K562 (cell line): ENCODE measurements around the gene USP10. TPM values are rescaled to one million over a fixed set of nuclear protein-coding genes. Genes with fewer than 3 reads are reported as not detected.

Experiments
- BCOR ChIP-seq: fragments of 450-650 bp; IDR thresholded peaks from 2 replicates; pipeline ENCODE4 v1.6.1; 2016
- HDAC3 ChIP-seq: fragments of 450-650 bp; IDR thresholded peaks from 2 replicates; pipeline ENCODE4 v1.6.1; 2018; ENCODE audit warnings: borderline replicate concordance, mild to moderate bottlenecking, moderate library complexity; ENCODE audit not compliant: partially characterized antibody
- PHB ChIP-seq: fragments of 250-450 bp; sonication (Bioruptor Pico); IDR thresholded peaks from 2 replicates; pipeline ENCODE4 v1.5.0; 2021
- RFX5 ChIP-seq: IDR thresholded peaks from 2 replicates; pipeline ENCODE4 v1.6.1; 2011; ENCODE audit warnings: low read depth, mild to moderate bottlenecking, improper control_type of control experiment, low read length
- ZBTB1 ChIP-seq: sonication (generic); formaldehyde crosslinking; IDR thresholded peaks from 2 replicates; pipeline ENCODE4 v1.8.1; 2023; ENCODE audit warnings: missing genetic modification reagents, low read depth, mild to moderate bottlenecking, borderline replicate concordance
- ZKSCAN3 ChIP-seq: fragments of 250-450 bp; sonication (Bioruptor Pico); IDR thresholded peaks from 2 replicates; pipeline ENCODE4 v1.4.0; 2020
- polyA plus RNA-seq, 8 experiments: library from polyadenylated mRNA; depleted of rRNA in 4 of 8; stranded (reverse) in 5 of 8; unstranded in 3 of 8; fragments of >200 nt; fragmentation: Nextera tagmentation in 2 of 8; fragmentation: Illumina TruSeq in 1 of 8; extraction: Ambion mirVana in 2 of 8; extraction: Trizol in 1 of 8; gene quantifications; 2 replicates each; pipeline versions ENCODE4 v1.2.1 to v1.2.3, GENCODE V29; 2011 to 2014; ENCODE audit warnings: inconsistent platforms in 1 of 8, missing spikeins in 1 of 8
- total RNA-seq, 7 experiments: library from RNA; depleted of rRNA in 6 of 7; stranded (reverse); fragments of >200 nt in 6 of 7; fragmentation: Illumina TruSeq in 2 of 7; extraction: Trizol in 2 of 7; gene quantifications; 2 replicates each; pipeline versions ENCODE4 v1.2.1 to v1.2.3, GENCODE V29; 2011 to 2021; ENCODE audit warnings: low replicate concordance in 1 of 7
- TF ChIP-seq, protein P1 (sequence below): fragments of 250-450 bp; sonication (Bioruptor Pico); IDR thresholded peaks from 2 replicates; pipeline ENCODE4 v1.8.0; 2021; ENCODE audit warnings: moderate library complexity, mild to moderate bottlenecking, inconsistent platforms
- TF ChIP-seq, protein P2 (sequence below), 2 experiments: fragments of 150-350 bp in 1 of 2; IDR thresholded peaks; 2 replicates each; pipeline ENCODE4 v1.6.1; 2012 to 2016; ENCODE audit warnings: low read depth in 2 of 2, low read length in 2 of 2, mild to moderate bottlenecking in 1 of 2, moderate library complexity in 1 of 2
- TF ChIP-seq, protein P3 (sequence below): fragments of 250-450 bp; sonication (Bioruptor Pico); IDR thresholded peaks from 2 replicates; pipeline ENCODE4 v1.5.1; 2021; ENCODE audit warnings: mild to moderate bottlenecking

Gene USP10
- total and polyA plus RNA-seq, 9 of the 15 experiments (the other 6 are each of a cell fraction or from before 2014, with no cell fraction given) = 61.7 to 197 (median 116) TPM

DNA sequence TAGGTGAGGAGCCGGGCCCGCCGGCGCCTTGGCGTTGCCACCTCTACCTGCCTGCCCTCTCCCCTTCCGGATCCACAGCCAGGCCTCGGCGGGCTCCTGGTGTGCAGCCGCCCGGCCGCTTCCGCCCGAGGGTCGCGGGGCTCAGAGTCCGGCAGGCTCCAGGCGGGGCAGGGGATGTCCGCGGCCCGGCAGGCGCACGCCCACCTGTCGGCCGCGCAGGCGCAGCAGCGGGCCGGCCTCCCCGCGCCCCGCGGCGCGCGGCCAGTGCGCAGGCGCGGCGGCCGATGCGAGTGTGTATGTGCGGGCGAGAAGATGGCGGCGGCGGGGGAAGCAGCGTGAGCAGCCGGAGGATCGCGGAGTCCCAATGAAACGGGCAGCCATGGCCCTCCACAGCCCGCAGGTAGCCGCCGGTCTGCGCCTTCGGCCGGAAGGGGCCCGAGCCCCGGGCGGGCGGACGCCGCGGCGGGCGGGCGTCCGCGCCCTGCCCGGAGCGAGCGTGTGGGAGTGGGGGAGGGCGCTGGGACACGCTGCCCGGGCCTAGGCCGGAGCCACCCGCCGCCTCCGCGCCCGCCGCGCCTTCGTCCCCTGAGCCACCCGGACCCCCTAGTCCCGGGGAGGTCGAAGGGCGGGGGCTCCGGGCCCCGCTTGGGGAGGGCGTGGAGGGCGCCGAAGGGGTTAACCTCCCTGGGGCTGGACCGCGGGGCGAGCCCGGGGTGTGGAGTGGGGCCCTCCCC is at the start of gene USP10 (continued):
- TF ChIP-seq, protein P1, sequence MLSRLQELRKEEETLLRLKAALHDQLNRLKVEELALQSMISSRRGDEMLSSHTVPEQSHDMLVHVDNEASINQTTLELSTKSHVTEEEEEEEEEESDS (CRISPR knock-in tag) = no peak
- TF ChIP-seq HDAC3 (no peak), RFX5 (no peak), ZBTB1 (CRISPR knock-in tag) (no peak), BCOR (no peak), ZKSCAN3 (CRISPR knock-in tag) (no peak), PHB (no peak)
- TF ChIP-seq, protein P2, sequence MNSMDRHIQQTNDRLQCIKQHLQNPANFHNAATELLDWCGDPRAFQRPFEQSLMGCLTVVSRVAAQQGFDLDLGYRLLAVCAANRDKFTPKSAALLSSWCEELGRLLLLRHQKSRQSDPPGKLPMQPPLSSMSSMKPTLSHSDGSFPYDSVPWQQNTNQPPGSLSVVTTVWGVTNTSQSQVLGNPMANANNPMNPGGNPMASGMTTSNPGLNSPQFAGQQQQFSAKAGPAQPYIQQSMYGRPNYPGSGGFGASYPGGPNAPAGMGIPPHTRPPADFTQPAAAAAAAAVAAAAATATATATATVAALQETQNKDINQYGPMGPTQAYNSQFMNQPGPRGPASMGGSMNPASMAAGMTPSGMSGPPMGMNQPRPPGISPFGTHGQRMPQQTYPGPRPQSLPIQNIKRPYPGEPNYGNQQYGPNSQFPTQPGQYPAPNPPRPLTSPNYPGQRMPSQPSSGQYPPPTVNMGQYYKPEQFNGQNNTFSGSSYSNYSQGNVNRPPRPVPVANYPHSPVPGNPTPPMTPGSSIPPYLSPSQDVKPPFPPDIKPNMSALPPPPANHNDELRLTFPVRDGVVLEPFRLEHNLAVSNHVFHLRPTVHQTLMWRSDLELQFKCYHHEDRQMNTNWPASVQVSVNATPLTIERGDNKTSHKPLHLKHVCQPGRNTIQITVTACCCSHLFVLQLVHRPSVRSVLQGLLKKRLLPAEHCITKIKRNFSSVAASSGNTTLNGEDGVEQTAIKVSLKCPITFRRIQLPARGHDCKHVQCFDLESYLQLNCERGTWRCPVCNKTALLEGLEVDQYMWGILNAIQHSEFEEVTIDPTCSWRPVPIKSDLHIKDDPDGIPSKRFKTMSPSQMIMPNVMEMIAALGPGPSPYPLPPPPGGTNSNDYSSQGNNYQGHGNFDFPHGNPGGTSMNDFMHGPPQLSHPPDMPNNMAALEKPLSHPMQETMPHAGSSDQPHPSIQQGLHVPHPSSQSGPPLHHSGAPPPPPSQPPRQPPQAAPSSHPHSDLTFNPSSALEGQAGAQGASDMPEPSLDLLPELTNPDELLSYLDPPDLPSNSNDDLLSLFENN (IDR thresholded peaks at IDR 0.05; ENCODE audit: low read depth in 2 of 2, low read length in 2 of 2) = no peak
- TF ChIP-seq, protein P3, sequence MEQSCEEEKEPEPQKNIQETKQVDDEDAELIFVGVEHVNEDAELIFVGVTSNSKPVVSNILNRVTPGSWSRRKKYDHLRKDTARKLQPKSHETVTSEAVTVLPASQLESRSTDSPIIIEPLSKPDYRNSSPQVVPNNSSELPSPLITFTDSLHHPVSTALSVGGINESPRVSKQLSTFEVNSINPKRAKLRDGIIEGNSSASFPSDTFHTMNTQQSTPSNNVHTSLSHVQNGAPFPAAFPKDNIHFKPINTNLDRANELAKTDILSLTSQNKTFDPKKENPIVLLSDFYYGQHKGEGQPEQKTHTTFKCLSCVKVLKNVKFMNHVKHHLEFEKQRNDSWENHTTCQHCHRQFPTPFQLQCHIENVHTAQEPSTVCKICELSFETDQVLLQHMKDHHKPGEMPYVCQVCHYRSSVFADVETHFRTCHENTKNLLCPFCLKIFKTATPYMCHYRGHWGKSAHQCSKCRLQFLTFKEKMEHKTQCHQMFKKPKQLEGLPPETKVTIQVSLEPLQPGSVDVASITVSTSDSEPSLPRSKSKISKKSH = no peak
